ENCODE results near the gene PKD1.
A peak's percentile ranks its signal among the peaks of the same experiment; 100 is the strongest.

Gene PKD1

DNA sequence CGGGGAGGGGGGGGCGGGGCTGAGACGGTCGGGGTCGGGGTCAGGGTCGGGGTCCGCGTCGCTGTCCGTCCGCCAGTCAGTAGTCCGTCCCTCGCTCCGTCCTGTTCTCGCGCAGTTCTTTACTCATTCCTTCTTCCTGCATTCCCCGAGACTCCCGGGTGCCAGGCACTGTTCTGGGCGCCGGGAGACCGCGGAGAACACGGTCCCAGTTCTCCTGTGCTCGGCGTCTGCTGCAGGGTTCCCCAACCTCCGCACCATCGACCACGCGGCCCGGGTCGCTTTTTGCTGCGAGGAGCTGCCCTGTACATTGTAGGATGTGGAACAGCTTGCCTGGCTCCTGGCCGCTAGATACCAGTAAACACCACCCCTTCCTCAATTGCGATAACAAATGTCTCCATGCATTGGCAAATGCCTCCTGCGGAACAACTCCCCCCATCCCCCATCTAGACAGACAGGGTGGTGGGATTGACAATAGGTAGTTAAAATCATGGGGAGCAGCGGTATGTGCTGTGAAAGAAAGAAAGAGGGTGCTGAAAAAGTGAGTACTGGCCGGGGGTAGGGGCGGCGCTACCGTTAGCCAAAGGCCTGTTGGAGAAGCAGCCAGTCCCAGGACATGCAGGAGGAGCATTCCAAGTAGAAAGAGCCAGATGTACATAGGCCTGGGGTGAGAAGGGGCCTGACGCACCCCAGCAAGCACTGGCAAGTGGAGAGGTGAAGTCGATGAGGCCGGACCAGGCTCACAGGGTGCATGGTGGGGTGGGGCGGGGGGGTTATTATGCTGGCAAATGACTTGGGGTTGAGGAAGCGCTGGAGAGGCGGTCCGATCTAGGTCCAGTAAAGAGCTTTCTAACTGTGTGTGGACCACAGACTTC, 20.5 kb upstream of the PKD1 start:
- DNase-seq (ENCODE audit: low read depth) = peak; percentile 75

GRCh38 chr16:2155091-2155950, 19.6 kb upstream of the PKD1 start, which contains the start of gene TRAF7:
Gene TRAF7 (plus strand): TSS chr16:2155782. CDS start chr16:2163921, 8,139 bp downstream.
- DNase-seq (ENCODE audit: low read depth) = peak; percentile 100
- no peak for TF ChIP-seq CTCF (IDR thresholded peaks at IDR 0.05; ENCODE audit: insufficient read depth, low read depth, low read length, missing control alignments)
- H3K4me3 ChIP-seq (ENCODE audit: low read length) = peak within 1 kb of the TSS; percentile 94

More for the DNA sequence above, 20.5 kb upstream of the PKD1 start:
- H3K4me3 ChIP-seq (ENCODE audit: low read length) = peak overlapping the region; percentile 92
- TF ChIP-seq CTCF (IDR thresholded peaks at IDR 0.05; ENCODE audit: insufficient read depth, low read depth, low read length, missing control alignments) = no peak

DNA sequence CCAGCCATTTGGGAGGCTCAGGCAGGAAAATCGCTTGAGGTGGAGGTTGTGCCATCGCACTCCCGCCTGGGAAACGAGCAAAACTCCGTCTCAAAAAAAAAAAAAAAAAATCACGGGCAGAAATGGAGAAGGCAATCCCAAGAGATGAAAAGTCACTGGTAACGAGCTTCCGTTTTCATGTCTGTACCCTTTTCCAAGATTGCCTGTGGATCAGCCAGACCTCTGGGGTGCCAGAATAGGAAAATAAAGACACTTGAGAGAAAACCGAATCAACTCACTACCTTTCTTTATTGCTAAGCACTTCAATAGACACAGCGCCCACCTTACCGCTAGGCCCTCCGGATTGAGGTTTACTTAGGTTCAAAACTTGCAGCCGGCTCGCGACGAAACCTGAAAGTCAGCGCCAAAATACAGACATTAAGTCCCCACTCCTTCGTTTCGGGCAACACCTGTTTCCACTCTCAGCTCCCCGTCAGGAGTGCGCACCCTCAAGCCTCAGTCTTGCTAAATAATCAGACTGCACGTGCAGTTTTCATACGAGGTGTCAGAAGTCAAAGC, 18.9 kb upstream of the PKD1 start:
- H3K4me3 ChIP-seq (ENCODE audit: low read length) = peak overlapping the region; percentile 94
- TF ChIP-seq CTCF (IDR thresholded peaks at IDR 0.05; ENCODE audit: insufficient read depth, low read depth, low read length, missing control alignments) = no peak
- no peak for DNase-seq (ENCODE audit: low read depth)

GRCh38 chr16:2152695-2153506, 17.2 kb upstream of the PKD1 start:
- peak; percentile 35 for DNase-seq (ENCODE audit: low read depth)
- TF ChIP-seq CTCF (IDR thresholded peaks at IDR 0.05; ENCODE audit: insufficient read depth, low read depth, low read length, missing control alignments) = no peak
- H3K4me3 ChIP-seq (ENCODE audit: low read length) = peak overlapping the region; percentile 94

DNA sequence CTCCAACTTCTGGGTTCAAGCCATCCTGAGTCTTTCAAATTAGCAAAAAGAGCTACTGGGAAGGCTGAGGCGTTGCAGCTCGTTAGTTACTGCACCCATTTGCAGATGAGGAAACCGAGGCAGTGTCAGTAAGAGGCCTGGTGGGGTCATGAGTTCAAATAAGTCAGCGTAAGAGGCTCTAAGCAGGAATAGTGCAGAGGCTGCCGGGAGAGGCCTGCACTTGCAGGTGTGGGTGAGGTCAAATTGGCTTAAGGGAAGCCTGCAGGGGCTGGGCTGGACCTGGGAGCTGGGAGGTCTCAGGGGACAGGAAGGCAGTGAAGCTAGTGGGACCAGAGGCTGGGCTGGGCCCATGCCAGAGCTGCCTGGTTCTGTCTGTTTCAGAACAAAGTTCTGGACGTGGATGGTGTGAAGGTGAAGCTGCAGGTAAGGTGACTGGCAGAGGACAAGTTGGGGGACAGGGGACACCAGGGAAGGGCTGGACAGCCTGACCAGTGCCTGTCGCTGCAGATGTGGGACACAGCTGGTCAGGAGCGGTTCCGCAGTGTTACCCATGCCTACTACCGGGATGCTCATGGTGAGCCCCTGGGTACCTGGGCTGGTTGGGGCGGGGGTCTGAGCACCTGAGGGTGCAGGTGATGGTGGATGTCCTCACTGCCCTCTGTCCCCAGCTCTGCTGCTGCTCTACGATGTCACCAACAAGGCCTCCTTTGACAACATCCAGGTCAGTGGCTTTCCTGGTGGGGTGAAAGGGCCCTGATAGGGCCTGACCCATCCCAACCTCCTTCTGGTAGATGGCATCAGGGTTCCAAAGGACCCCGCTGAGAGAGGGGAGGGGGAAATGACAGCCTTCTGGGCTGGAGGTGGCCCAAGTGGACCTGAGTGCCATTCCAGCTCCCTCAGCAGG, 15.7 kb upstream of the PKD1 start:
- H3K4me3 ChIP-seq (ENCODE audit: low read length) = no peak overlapping the region

More for the DNA sequence above, 15.7 kb upstream of the PKD1 start:
- TF ChIP-seq CTCF (IDR thresholded peaks at IDR 0.05; ENCODE audit: insufficient read depth, low read depth, low read length, missing control alignments) = no peak
- DNase-seq (ENCODE audit: low read depth) = peak; percentile 33
